IMR-90 (cell line): Measurements from ENCODE around the gene FFAR3. TPM values are rescaled to one million over a fixed set of nuclear protein-coding genes. Genes with fewer than 3 reads are reported as not detected.

Experiments used
- ATAC-seq: fragments of 200-7000 bp; cut with Tn5 transposase; 2 replicates; pipeline ENCODE4 v1.9.1; 2020; ENCODE audit warnings: low read depth, mild to moderate bottlenecking, moderate library complexity
- BruUV-seq: library from RNA; stranded (reverse); fragments of 400-500 nt; replicated peaks from 2 replicates; lab custom pipeline; 2021; lab: Mats Ljungman, UMichigan
- CTCF ChIA-PET: fragments of 300-600 bp; formaldehyde crosslinking; extraction: SDS; loops from one replicate; lab custom pipeline; 2021; ENCODE audit warnings: antibody characterized with exemption; lab: Yijun Ruan, JAX
- POLR2A ChIA-PET: fragments of 300-600 bp; sonication (Branson Sonifier 250); formaldehyde crosslinking; loops from one replicate; lab custom pipeline; 2022; ENCODE audit warnings: antibody characterized with exemption; ENCODE audit not compliant: unreplicated experiment; lab: Charles Lee
- DNase-seq: peaks from one replicate; pipeline ENCODE4 v3.0.0; 2013
- H2AFZ ChIP-seq: replicated peaks from 2 replicates; pipeline ENCODE3; 2013; ENCODE audit warnings: low read length, mild to moderate bottlenecking; ENCODE audit not compliant: poor library complexity
- H2AK5ac ChIP-seq: 2 replicates; pipeline ENCODE4 v1.6.1; 2013; ENCODE audit warnings: low read depth, low read length, inconsistent platforms
- H2AK9ac ChIP-seq: replicated peaks from 2 replicates; pipeline ENCODE3; 2013; ENCODE audit warnings: mild to moderate bottlenecking, low read depth, low read length, moderate library complexity; ENCODE audit not compliant: poor library complexity
- H2BK120ac ChIP-seq: 2 replicates; pipeline ENCODE4 v1.6.1; 2013; ENCODE audit warnings: low read depth, low read length, inconsistent platforms
- H2BK15ac ChIP-seq: 3 replicates; pipeline ENCODE4 v1.6.1; 2013; ENCODE audit warnings: low read depth, low read length, inconsistent platforms
- H2BK20ac ChIP-seq: 2 replicates; pipeline ENCODE4 v1.6.1; 2013; ENCODE audit warnings: low read depth, mild to moderate bottlenecking, inconsistent platforms, low read length, moderate library complexity
- H2BK5ac ChIP-seq: 2 replicates; pipeline ENCODE4 v1.6.1; 2013; ENCODE audit warnings: mild to moderate bottlenecking, low read depth, low read length, inconsistent platforms; ENCODE audit not compliant: poor library complexity, severe bottlenecking
- H3K14ac ChIP-seq: replicated peaks from 2 replicates; pipeline ENCODE4 v1.6.1; 2013; ENCODE audit warnings: low read depth, low read length, inconsistent platforms
- H3K18ac ChIP-seq: 2 replicates; pipeline ENCODE4 v1.6.1; 2013; ENCODE audit warnings: low read depth, low read length, control low read depth
- H3K23ac ChIP-seq: 2 replicates; pipeline ENCODE4 v1.6.1; 2013; ENCODE audit warnings: low read depth, low read length, inconsistent platforms
- H3K27ac ChIP-seq: 2 replicates; pipeline ENCODE4 v1.5.1; 2013; ENCODE audit warnings: mild to moderate bottlenecking, control low read depth, low read length; ENCODE audit not compliant: insufficient read depth
- H3K27me3 ChIP-seq: 2 replicates; pipeline ENCODE4 v1.6.1; 2013; ENCODE audit warnings: low read length; ENCODE audit not compliant: control insufficient read depth, insufficient read depth
- H3K36me3 ChIP-seq: 2 replicates; pipeline ENCODE4 v1.6.1; 2013; ENCODE audit warnings: low read length, mixed read lengths; ENCODE audit not compliant: control insufficient read depth, insufficient read depth
- H3K4ac ChIP-seq: 2 replicates; pipeline ENCODE4 v1.6.1; 2013; ENCODE audit warnings: low read depth, low read length, inconsistent platforms
- H3K4me1 ChIP-seq: 2 replicates; pipeline ENCODE4 v1.6.1; 2013; ENCODE audit warnings: low read length, mixed read lengths; ENCODE audit not compliant: control insufficient read depth, insufficient read depth
- H3K4me2 ChIP-seq: 2 replicates; pipeline ENCODE4 v1.6.1; 2013; ENCODE audit warnings: low read depth, mild to moderate bottlenecking, control low read depth, low read length, moderate library complexity
- H3K4me3 ChIP-seq: 2 replicates; pipeline ENCODE4 v1.5.1; 2013; ENCODE audit warnings: low read depth, mild to moderate bottlenecking, control low read depth, low read length, moderate library complexity; ENCODE audit not compliant: insufficient read depth
- H3K56ac ChIP-seq: 2 replicates; pipeline ENCODE4 v1.6.1; 2013; ENCODE audit warnings: low read length, inconsistent platforms; ENCODE audit not compliant: insufficient read depth; ENCODE audit errors: extremely low read depth
- H3K79me1 ChIP-seq, 2 experiments: 2 replicates each; pipeline ENCODE4 v1.6.1; 2013; ENCODE audit warnings: low read length in 2 of 2, inconsistent platforms in 1 of 2, low read depth in 1 of 2
- H3K9ac ChIP-seq: 2 replicates; pipeline ENCODE4 v1.6.1; 2013; ENCODE audit warnings: low read depth, low read length, control low read depth
- H3K9me1 ChIP-seq: 2 replicates; pipeline ENCODE4 v1.6.1; 2013; ENCODE audit warnings: low read length, inconsistent platforms; ENCODE audit not compliant: insufficient read depth
- H3K9me3 ChIP-seq: 2 replicates; pipeline ENCODE4 v1.6.1; 2013; ENCODE audit warnings: low read length; ENCODE audit not compliant: control insufficient read depth, insufficient read depth
- H4K20me1 ChIP-seq: 2 replicates; pipeline ENCODE4 v1.6.1; 2013; ENCODE audit warnings: low read length, inconsistent platforms; ENCODE audit not compliant: insufficient read depth
- H4K5ac ChIP-seq: 2 replicates; pipeline ENCODE4 v1.6.1; 2013; ENCODE audit warnings: mild to moderate bottlenecking, low read depth, low read length, control low read depth
- H4K8ac ChIP-seq, 2 experiments: 2 replicates each; pipeline ENCODE4 v1.6.1; 2013; ENCODE audit warnings: low read depth in 2 of 2, low read length in 2 of 2, control low read depth in 1 of 2, inconsistent platforms in 1 of 2
- H4K91ac ChIP-seq: 2 replicates; pipeline ENCODE4 v1.6.1; 2013; ENCODE audit warnings: low read depth, low read length, inconsistent platforms; ENCODE audit not compliant: insufficient read depth
- BHLHE40 ChIP-seq: fragments of 150-350 bp; IDR thresholded peaks from 2 replicates; pipeline ENCODE4 v1.6.1; 2016; ENCODE audit warnings: mild to moderate bottlenecking, low read depth, low read length
- CEBPB ChIP-seq: IDR thresholded peaks from 2 replicates; pipeline ENCODE4 v1.6.1; 2012; ENCODE audit warnings: low read depth, low read length, improper control_type of control experiment
- CHD1 ChIP-seq: IDR thresholded peaks from 2 replicates; pipeline ENCODE4 v1.6.1; 2012; ENCODE audit warnings: low read depth, low read length, improper control_type of control experiment
- CTCF ChIP-seq: conservative IDR thresholded peaks from 2 replicates; pipeline ENCODE4 v1.5.1; 2012; ENCODE audit warnings: mild to moderate bottlenecking, low read depth, low read length, improper control_type of control experiment
- ELK1 ChIP-seq: fragments of 150-350 bp; IDR thresholded peaks from 2 replicates; pipeline ENCODE4 v1.6.1; 2016; ENCODE audit warnings: low read depth, mild to moderate bottlenecking, low read length, moderate library complexity, borderline replicate concordance
- FOS ChIP-seq: fragments of 150-350 bp; IDR thresholded peaks from 2 replicates; pipeline ENCODE4 v1.6.1; 2016; ENCODE audit warnings: low read depth, low read length
- MAFK ChIP-seq: IDR thresholded peaks from 2 replicates; pipeline ENCODE4 v1.6.1; 2012; ENCODE audit warnings: low read depth, low read length, improper control_type of control experiment
- MAZ ChIP-seq: IDR thresholded peaks from 2 replicates; pipeline ENCODE4 v1.6.1; 2012; ENCODE audit warnings: low read depth, mild to moderate bottlenecking, low read length, improper control_type of control experiment, moderate library complexity, borderline replicate concordance
- MXI1 ChIP-seq: IDR thresholded peaks from 2 replicates; pipeline ENCODE4 v1.6.1; 2012; ENCODE audit warnings: low read depth, mild to moderate bottlenecking, low read length, moderate library complexity, borderline replicate concordance
- NFE2L2 ChIP-seq: fragments of 150-350 bp; IDR thresholded peaks from 2 replicates; pipeline ENCODE4 v1.6.1; 2016; ENCODE audit warnings: low read depth, mild to moderate bottlenecking, low read length
- RAD21 ChIP-seq: IDR thresholded peaks from 2 replicates; pipeline ENCODE4 v1.6.1; 2012; ENCODE audit warnings: low read length, improper control_type of control experiment
- RCOR1 ChIP-seq: IDR thresholded peaks from 2 replicates; pipeline ENCODE4 v1.6.1; 2012; ENCODE audit warnings: mild to moderate bottlenecking, low read length, improper control_type of control experiment; ENCODE audit not compliant: insufficient replicate concordance
- RFX5 ChIP-seq: IDR thresholded peaks from 2 replicates; pipeline ENCODE4 v1.8.0; 2012; ENCODE audit warnings: low read depth, mild to moderate bottlenecking, low read length, moderate library complexity
- SMC3 ChIP-seq: fragments of 150-350 bp; IDR thresholded peaks from 2 replicates; pipeline ENCODE4 v1.6.1; 2016; ENCODE audit warnings: low read depth, mild to moderate bottlenecking, antibody characterized with exemption, low read length, moderate library complexity
- USF2 ChIP-seq: fragments of 150-350 bp; IDR thresholded peaks from 2 replicates; pipeline ENCODE4 v1.6.1; 2017; ENCODE audit warnings: mild to moderate bottlenecking, antibody characterized with exemption, low read length, low read depth
- WGBS, 2 experiments: methylation state at CpG; one replicate each; pipeline versions ENCODE4 v1.1.5 to v1.1.7; 2013; ENCODE audit warnings: missing lambda C conversion rate in 2 of 2; ENCODE audit not compliant: insufficient read length in 1 of 2; ENCODE audit errors: extremely low coverage in 2 of 2; 5-methylcytosine and 5-hydroxymethylcytosine counted together
- dilution Hi-C: fragments of 300-500 bp; cut with HindIII; formaldehyde crosslinking; loops from one replicate; pipeline ENCODE4 v1.14.3; 2018; ENCODE audit warnings: low sequenced_read_pairs; ENCODE audit not compliant: unreplicated experiment
- in situ Hi-C: fragments of 300-500 bp; cut with MboI; formaldehyde crosslinking; loops from 3 replicates; pipeline ENCODE4 v1.14.3; 2019; ENCODE audit warnings: low sequenced_read_pairs, inconsistent platforms, mixed read lengths
- intact Hi-C: fragments of 100-400 bp; cut with micrococcal nuclease; formaldehyde crosslinking; loops from 2 replicates; pipeline ENCODE4 v1.10.0; 2022
- polyA plus RNA-seq, 3 experiments: library from polyadenylated mRNA; depleted of rRNA; stranded (reverse); fragments of >200 nt; gene quantifications; 2 replicates each; pipeline ENCODE4 v1.2.3, GENCODE V29; 2012; ENCODE audit warnings: low replicate concordance in 1 of 3
- total RNA-seq: library from RNA; depleted of rRNA; stranded (reverse); fragments of >200 nt; gene quantifications from 2 replicates; pipeline ENCODE4 v1.2.3, GENCODE V29; 2012

The FFAR3 gene
- total and polyA plus RNA-seq, 2 of the 4 experiments (the other 2 are of a cell fraction): not detected

DNA sequence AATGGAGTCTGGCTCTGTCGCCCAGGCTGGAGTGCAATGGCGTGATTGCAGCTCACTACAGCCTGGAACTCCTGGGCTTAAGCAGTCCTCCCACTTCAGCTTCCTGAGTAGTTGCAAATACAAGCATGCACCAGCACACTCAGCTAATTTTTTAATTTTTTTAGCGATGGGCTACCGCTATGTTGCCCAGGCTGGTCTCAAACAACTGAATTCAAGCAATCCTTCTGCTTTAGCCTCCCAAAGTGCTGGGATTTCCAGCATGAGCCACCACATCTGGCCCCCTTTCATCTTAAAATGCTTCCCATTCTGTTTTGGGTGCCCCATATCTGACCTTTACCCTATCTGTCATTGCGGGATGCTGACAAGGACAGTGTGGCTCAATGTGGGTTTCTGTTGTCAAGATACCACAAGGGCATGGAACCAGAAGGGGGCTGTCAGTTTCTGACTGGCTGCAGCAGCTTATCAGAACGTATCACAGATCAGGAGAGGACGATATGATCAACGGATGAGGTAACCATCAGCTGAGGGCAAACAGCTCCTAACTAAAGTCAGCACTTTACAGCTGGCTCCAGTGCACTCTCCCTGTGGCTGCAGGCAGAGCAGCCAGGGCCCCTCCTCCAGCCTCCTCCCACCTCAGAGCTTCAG is 45.0 kb downstream of the FFAR3 start:
- POLR2A ChIA-PET: no interaction called here
- no TSS peak for BruUV-seq

More for the DNA sequence above, 45.0 kb downstream of the FFAR3 start:
- Histone ChIP-seq H3K23ac (no peak overlapping the region), H3K4me3 (no peak overlapping the region), H3K79me1 (no peaks in the 10 kb centered on the region), H3K14ac (no peak overlapping the region), H2AK5ac (no peak overlapping the region), H2AK9ac (no peak overlapping the region), H3K27ac (no peak overlapping the region), H3K9me3 (no peaks in the 10 kb centered on the region), H4K8ac (no peak overlapping the region), H4K5ac (no peak overlapping the region), H3K36me3 (no peaks in the 10 kb centered on the region), H3K4ac (no peak overlapping the region), H2AFZ (no peak overlapping the region), H2BK120ac (no peak overlapping the region), H3K27me3 (peaks cover under 1% of the 10 kb centered on the region; the same call in 1 of the 2 replicates), H3K9ac (no peak overlapping the region), H3K56ac (no peak overlapping the region), H3K18ac (no peak overlapping the region), H3K4me1 (no peaks in the 10 kb centered on the region), H2BK20ac (no peak overlapping the region), H2BK15ac (no peak overlapping the region), H4K20me1 (no peaks in the 10 kb centered on the region), H3K4me2 (no peak overlapping the region), H4K91ac (no peak overlapping the region), H2BK5ac (no peak overlapping the region), H3K9me1 (no peaks in the 10 kb centered on the region)
- CTCF ChIA-PET: interaction anchor here (1.2 kb wide), 1 partner anchor 92 kb away, joined by 3 read pairs; no protein-coding TSS in a partner anchor
- in situ Hi-C loops (no loop called here), dilution Hi-C loops (no loop called here), intact Hi-C loops (no loop called here)
- no peak for ATAC-seq
- 69% methylated on average over 3 of the region's 8 CpGs; no CpG with 5 or more reads in 1 of the 2 experiments for WGBS, 2 experiments
- no peak for DNase-seq
- TF ChIP-seq CEBPB: no peak
- no peak for TF ChIP-seq FOS
- no peak for TF ChIP-seq CTCF
- no peak for TF ChIP-seq SMC3
- TF ChIP-seq USF2: no peak
- TF ChIP-seq MAFK: no peak
- no peak for TF ChIP-seq NFE2L2
- no peak for TF ChIP-seq MXI1
- no peak for TF ChIP-seq RAD21
- no peak for TF ChIP-seq RCOR1
- TF ChIP-seq RFX5: no peak
- TF ChIP-seq BHLHE40: no peak
- no peak for TF ChIP-seq MAZ
- TF ChIP-seq CHD1: no peak
- TF ChIP-seq ELK1: no peak
